Stomach smooth muscle (tissue), 2 donors: Measurements from ENCODE around the gene CRYGN.
A peak's percentile ranks its signal among the peaks of the same experiment; 100 is the strongest.

Source experiments
- H3K27ac ChIP-seq: one replicate; pipeline ENCODE4 v1.7.0; 2013; ENCODE audit warnings: mild to moderate bottlenecking, low read length, inconsistent platforms
- H3K27me3 ChIP-seq, 2 donors: one replicate each; pipeline ENCODE4 v1.7.0; 2013; ENCODE audit warnings: low read length in 2 of 2; ENCODE audit not compliant: insufficient read depth in 2 of 2, control insufficient read depth in 1 of 2
- H3K36me3 ChIP-seq, 2 donors: one replicate each; pipeline ENCODE4 v1.7.0; 2013; ENCODE audit warnings: low read length in 2 of 2; ENCODE audit not compliant: control insufficient read depth in 2 of 2, insufficient read depth in 2 of 2
- H3K4me1 ChIP-seq: one replicate; pipeline ENCODE4 v1.7.0; 2013; ENCODE audit warnings: low read length; ENCODE audit not compliant: control insufficient read depth, insufficient read depth
- H3K4me3 ChIP-seq, 2 donors: one replicate each; pipeline ENCODE4 v1.7.0; 2013; ENCODE audit warnings: low read length in 2 of 2
- H3K9ac ChIP-seq, 2 donors: one replicate each; pipeline ENCODE4 v1.7.0; 2013; ENCODE audit warnings: low read length in 2 of 2, mild to moderate bottlenecking in 1 of 2
- H3K9me3 ChIP-seq, 2 donors: one replicate each; pipeline ENCODE4 v1.7.0; 2013; ENCODE audit warnings: low read length in 2 of 2; ENCODE audit not compliant: control insufficient read depth in 2 of 2
- donor health status: healthy.
- donor health status: Pancreatic carcinoma.

CRYGN gene

DNA sequence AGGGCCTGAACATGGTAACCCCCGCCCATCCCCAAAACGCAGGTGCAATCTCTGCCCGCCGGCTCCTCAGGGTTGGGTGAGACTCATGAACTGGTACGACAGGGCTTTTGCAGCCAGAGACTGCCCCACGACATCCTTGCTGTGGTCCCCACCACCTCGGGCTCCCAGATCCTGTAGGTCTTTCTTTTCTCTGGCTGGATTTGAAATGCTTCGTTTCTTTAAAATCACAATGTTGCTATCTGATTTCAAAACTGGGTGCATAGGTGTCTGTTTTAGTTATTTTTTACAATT is 52.0 kb downstream of the CRYGN start:
- Histone ChIP-seq H3K27me3 (peaks cover 9 to 13% of the 10 kb centered on the region in 2 donors), H3K36me3 (no peaks in the 10 kb centered on the region), H3K9me3 (no peaks in the 10 kb centered on the region), H3K4me1 (no peaks in the 10 kb centered on the region), H3K9ac (no peak overlapping the region), H3K4me3 (no peak overlapping the region), H3K27ac (no peak overlapping the region)

DNA sequence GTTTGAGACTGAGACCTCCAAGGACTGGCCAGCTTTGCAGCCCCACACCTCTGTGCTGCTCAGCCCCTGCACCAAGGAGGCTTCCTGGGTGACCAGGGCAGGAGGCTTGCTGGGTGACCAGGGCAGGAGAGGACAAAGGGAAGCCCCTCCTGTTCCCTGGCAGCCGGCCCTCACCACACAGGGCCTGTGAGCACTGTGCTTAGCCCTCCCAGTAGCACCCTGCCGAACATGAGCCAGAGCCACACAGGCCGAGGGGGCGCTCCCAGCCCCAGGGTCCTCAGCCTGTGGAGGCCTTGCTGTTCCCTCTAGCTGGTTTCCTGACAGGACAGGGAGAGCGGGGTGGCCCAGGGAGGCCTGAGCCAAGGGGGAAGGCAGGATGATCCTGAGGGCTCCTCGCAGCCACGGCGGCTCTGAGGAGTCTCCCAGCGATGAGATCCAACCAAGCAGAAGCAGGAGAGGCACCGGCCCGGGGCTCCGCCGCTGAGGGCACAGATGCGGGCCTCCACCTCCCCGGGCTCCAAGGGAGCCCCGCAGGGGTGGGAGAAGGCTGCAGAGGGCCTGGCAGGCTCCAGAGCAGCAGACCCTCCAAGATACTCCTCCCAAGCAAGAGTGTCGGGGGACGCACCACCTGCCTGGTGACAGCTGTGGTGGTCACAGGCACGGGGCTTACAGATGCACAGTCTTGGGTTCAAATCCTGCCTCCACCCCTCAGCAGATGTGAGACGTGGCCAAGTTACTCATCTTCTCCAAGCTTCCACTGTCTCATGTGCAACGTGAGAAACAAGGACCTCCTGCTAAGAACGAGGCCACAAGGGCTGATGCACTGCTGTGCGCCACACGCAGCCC is 52.6 kb downstream of the CRYGN start:
- Histone ChIP-seq H3K9me3 (no peaks in the 10 kb centered on the region), H3K27me3 (peaks cover 14 to 16% of the 10 kb centered on the region in 2 donors), H3K9ac (no peak overlapping the region), H3K27ac (no peak overlapping the region), H3K4me1 (no peaks in the 10 kb centered on the region), H3K36me3 (no peaks in the 10 kb centered on the region), H3K4me3 (no peak overlapping the region)

DNA sequence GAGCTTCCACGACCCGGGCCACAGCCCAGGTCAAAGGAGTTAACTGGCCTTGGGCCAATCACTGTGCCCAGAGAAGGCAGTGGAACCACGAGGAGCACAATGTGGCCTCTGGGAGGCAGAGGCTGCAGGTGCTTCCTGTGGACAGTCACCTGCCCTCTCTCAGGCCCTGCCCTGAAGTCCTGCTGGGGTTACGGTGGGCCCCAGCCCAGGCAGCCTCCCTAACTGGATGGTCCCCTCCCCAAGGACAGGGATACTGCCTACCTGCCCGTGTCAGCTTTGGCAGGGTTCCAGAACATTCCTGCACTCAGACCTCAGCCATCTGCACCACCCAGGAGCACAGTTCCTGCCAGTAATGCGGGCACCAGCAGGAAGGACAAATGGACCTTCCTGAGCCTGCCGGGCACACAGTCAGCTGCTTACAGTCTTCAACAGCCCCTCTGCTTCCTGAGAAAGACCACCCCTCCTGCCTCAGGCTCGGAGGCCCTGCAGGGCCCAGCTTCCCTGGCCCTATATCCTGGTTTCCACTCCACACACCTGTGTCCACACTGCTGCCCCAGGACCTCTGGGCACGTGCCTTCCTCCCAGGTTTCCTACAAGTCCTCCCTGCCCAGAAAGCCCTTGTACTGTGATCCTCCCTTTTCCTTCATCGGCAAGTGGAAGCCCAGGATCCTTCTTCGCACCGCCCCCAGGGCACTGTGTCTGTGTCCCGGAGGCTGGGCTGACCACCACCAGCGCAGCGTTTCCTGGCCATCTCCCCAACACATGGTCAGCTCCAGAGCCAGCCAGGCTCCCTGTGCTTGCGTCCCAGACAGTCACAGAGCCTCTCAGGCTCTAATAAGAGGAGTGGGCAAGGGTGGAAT is 53.4 kb downstream of the CRYGN start:
- Histone ChIP-seq H3K9me3 (no peaks in the 10 kb centered on the region), H3K27me3 (peaks cover 22 to 23% of the 10 kb centered on the region in 2 donors), H3K4me3 (no peak overlapping the region), H3K27ac (no peak overlapping the region), H3K36me3 (no peaks in the 10 kb centered on the region), H3K4me1 (peaks cover 7% of the 10 kb centered on the region), H3K9ac (no peak overlapping the region)

DNA sequence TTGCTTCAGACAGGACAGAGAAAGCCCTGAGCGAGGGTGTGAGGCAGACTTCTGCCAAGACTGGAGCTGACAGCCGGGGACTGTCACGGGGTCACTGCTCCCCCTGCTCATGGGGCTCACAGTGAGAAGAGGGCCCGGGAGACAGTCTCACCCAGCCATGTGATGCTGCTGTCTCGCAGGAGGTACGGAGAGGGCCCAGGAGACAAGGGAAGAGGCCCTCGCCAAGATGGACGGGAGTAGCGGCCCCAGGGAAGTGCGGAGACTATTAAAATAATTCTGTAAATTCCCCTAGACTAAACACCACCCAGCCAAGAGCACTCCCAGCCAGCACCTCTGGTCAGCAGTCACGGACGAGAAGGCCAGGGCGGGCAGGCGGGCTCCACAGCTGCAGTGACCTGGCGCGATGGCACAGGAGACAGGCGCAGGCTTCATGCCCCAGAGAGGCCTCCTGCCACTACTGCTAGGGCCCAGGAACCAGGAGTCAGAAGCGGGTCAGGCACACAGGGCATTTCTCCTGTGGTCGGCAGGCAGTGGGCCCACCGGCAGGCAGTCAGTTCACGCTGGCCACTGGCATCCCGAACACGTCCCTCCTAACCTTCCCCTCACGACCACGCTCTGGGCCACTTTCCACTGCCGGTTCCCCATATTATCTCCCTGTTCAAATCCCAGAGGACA is 54.2 kb downstream of the CRYGN start:
- no peak overlapping the region for H3K4me3 ChIP-seq
- H3K27ac ChIP-seq: no peak overlapping the region
- H3K4me1 ChIP-seq: peaks cover 12% of the 10 kb centered on the region
- H3K36me3 ChIP-seq: no peaks in the 10 kb centered on the region
- no peak overlapping the region for H3K9ac ChIP-seq
- H3K27me3 ChIP-seq: peaks cover 22 to 25% of the 10 kb centered on the region in 2 donors
- H3K9me3 ChIP-seq: no peaks in the 10 kb centered on the region

DNA sequence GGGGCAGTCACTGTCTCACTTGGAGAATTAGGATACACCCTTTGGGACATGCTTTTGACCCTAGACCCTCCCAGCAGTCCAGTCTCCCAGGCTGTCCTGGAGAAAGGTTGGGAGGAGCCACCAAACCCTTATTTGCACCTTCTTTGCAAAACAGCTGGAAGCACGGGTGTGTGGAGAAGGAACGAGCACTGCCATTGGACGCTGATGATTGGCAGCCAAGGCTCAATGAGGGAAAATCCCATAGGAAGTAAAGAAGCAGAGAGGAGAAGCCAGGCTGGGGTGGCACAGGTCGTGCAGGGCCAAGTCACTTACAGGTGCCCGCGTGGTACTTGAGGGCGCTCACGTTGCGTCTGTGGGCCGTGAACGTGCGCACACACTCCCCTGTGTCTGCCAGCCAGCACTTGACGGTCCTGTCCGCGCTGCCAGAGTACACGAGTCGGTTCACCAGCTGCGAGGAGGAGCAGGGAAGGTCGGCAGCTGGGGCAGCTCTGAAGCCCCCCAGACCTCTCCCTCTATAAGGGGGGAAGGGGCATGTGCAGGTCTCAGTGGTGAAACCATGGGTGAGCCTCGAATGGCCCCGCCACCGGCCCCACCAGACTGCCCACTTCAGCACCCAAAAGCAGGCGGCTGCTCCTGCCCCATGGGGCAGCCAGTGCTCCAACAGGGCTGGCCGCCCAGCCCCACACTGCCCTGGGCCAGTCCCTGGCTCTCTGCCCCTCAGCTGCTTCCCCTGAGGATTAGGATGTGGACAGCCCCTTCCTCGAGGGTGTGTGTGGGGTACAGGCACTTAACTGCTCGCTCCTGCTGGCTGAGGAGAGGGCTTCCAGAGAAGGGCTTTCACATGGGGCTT is 54.9 kb downstream of the CRYGN start:
- Histone ChIP-seq H3K4me3 (no peak overlapping the region), H3K9me3 (no peaks in the 10 kb centered on the region), H3K4me1 (peaks cover 15% of the 10 kb centered on the region), H3K27ac (no peak overlapping the region), H3K9ac (no peak overlapping the region), H3K36me3 (no peaks in the 10 kb centered on the region), H3K27me3 (peaks cover 22 to 25% of the 10 kb centered on the region in 2 donors)

DNA sequence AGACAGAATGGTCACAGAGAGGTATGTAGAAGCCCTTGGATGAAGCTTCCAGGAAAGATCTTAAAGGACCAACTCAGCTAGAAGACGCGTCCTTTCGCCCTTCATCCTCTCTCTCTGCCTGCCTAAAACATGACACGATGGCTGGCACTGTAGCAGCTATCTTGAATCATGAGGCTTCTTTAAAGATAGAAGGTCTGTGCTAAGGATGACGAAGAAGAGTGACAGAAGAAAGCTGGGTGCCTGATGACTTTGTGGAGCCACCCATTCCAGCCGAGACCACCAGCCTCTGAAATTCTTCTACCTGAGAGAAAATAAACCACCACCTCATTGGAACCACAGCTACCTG is 55.6 kb downstream of the CRYGN start:
- peaks cover 15% of the 10 kb centered on the region for H3K4me1 ChIP-seq
- no peak overlapping the region for H3K4me3 ChIP-seq
- H3K9ac ChIP-seq: no peak overlapping the region
- H3K9me3 ChIP-seq: no peaks in the 10 kb centered on the region
- H3K27ac ChIP-seq: no peak overlapping the region
- peaks cover 22 to 25% of the 10 kb centered on the region in 2 donors for H3K27me3 ChIP-seq
- no peaks in the 10 kb centered on the region for H3K36me3 ChIP-seq

DNA sequence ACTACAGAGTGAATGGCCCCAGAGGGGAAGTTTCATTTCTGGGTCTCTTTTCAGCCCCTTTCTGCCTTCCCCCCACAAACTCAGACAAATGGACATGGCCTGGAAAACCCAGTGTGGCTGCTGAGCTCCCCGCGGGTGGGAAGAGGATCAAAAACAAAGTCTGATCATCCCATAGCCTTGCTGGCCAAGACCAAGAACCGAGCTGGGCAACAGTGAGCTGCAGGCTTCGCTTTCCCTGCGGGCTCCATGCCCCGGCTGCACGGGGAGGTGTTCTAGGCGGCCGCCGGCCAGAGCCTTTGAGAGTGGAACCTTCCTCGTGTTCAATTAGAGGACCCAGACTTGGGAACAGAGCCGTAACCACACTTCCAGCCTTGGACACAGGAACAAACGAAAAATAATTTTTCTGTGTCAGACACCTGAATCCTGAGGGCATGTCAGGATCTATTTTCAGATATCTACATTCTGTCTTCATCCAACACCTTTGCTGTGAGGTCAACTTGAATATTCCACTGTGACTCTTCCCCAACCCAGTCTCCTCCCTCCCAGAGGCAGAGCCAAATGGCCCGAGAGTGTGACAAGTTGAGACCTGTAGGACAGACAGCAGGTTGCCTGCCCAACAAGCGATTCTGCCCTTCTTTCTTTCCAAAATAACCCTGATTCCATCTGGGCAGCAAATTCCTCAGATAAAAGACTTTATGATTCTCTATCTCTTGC is 56.1 kb downstream of the CRYGN start:
- Histone ChIP-seq H3K4me3 (no peak overlapping the region), H3K36me3 (peaks cover 0 to 3% of the 10 kb centered on the region in 2 donors), H3K9ac (no peak overlapping the region), H3K27me3 (peaks cover 22 to 25% of the 10 kb centered on the region in 2 donors), H3K4me1 (peaks cover 15% of the 10 kb centered on the region), H3K9me3 (no peaks in the 10 kb centered on the region), H3K27ac (no peak overlapping the region)

DNA sequence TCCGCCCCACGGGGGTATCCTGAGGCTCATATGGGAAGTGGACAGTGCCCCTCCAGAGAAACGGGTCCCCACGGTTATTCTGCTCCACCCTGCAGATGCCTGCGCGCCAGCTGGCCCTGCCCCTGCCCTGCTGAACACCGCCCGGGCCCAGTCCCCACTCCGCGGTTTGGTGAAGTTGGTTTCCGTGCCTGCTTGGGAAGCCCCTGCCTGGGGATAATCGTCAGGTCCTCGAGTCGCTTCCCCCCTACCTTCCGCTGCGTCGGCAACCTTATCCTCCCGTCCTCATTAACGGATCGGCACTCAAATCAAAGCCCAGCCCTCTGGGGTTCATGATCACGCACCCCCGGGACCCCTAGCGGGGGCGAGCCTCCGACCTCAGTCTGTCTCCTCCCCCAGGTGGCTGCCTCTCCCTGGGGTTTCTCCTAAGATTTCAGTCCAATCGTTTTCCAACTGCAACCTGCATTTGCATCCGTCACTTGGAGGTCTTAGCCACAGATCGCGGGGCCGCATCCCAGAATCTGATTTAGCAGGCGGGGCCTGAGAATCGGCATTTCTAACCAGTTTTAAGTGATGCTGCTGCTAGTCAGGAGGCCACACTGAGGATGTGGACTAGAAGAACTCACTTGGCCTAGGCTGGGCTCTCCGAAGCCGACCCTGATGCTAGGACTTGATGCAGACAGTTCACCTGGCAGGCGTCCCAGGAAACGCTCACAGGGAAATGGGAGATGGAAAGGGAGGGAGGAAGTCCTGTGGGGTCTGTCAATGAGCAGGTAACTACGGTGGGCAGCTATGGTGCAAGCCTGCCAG is 57.7 kb downstream of the CRYGN start:
- H3K4me3 ChIP-seq: peak overlapping the region; percentile 31 to 55

DNA sequence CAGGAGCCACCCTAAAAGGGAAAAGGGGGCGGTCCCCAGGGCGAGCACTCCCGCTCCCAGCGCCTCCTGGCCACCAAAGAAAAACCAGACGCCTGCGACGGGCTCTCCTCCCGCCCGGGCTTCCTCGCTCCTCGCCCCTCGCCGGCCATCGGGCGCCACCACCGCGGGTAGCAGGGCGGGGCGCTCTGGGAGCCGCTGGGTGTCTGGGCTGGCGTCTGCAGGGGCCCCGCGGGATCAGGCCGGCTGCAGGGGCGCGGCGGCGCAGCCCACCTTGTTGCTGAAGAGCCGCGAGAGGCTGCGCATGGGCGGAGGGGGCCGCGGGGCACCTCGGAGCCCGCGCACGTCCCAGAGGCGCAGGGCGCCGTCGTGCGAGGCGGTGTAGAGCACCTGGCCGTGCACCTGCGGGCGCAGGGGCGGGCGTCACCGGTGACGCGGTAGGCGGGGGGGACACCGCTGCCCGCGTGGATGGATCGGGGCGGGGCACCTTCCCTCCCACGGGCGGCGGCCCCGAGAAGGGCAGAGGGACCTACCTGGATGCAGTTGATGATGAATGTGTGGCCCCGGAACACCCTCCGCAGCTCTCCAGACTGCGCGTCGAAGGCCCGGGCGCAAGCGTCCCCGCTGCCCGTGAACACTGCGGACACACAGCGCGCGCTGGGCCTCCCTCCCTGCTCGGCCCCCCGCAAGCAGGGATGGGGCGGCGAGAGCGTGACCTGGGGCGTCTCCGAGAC is 58.4 kb downstream of the CRYGN start:
- H3K9ac ChIP-seq: no peak overlapping the region
- H3K4me1 ChIP-seq: peaks cover 15% of the 10 kb centered on the region
- H3K4me3 ChIP-seq: peak overlapping the region; percentile 31 to 55
- H3K36me3 ChIP-seq: peaks cover 9 to 16% of the 10 kb centered on the region in 2 donors
- H3K9me3 ChIP-seq: no peaks in the 10 kb centered on the region
- H3K27ac ChIP-seq: no peak overlapping the region
- peaks cover 20 to 25% of the 10 kb centered on the region in 2 donors for H3K27me3 ChIP-seq

More for the DNA sequence above, 57.7 kb downstream of the CRYGN start:
- Histone ChIP-seq H3K36me3 (peaks cover 3 to 9% of the 10 kb centered on the region in 2 donors), H3K4me1 (peaks cover 15% of the 10 kb centered on the region), H3K27me3 (peaks cover 22 to 25% of the 10 kb centered on the region in 2 donors), H3K9ac (no peak overlapping the region), H3K9me3 (no peaks in the 10 kb centered on the region), H3K27ac (no peak overlapping the region)
